Panc1 (cell line): ENCODE data around the gene MACF1. TPM values are rescaled to one million over a fixed set of nuclear protein-coding genes. Genes with fewer than 3 reads are reported as not detected.

Experiments used
- ATAC-seq: fragments of 200-7000 bp; cut with Tn5 transposase; 2 replicates; pipeline ENCODE4 v1.9.1; 2020; ENCODE audit warnings: mild to moderate bottlenecking, moderate library complexity
- BruUV-seq: library from RNA; stranded (reverse); fragments of 400-500 nt; replicated peaks from 2 replicates; lab custom pipeline; 2021; lab: Mats Ljungman, UMichigan
- CTCF ChIA-PET: fragments of 300-600 bp; sonication (Branson Sonifier 250); formaldehyde crosslinking; loops from one replicate; lab custom pipeline; 2022; ENCODE audit warnings: antibody characterized with exemption; lab: Charles Lee
- POLR2A ChIA-PET: fragments of 300-600 bp; sonication (Branson Sonifier 250); formaldehyde crosslinking; loops from one replicate; lab custom pipeline; 2022; ENCODE audit warnings: antibody characterized with exemption; lab: Charles Lee
- DNase-seq: peaks from one replicate; pipeline ENCODE4 v3.0.0-alpha.2; 2010; ENCODE audit warnings: low read depth, low spot score
- H3K27ac ChIP-seq: 2 replicates; pipeline ENCODE4 v1.5.1; 2011; ENCODE audit warnings: mild to moderate bottlenecking, low read length, inconsistent platforms
- H3K27me3 ChIP-seq: fragments of 200-500 bp; sonication (Bioruptor generic); 2 replicates; pipeline ENCODE4 v1.6.0; 2014; ENCODE audit warnings: low read length, inconsistent platforms; ENCODE audit not compliant: control insufficient read depth, insufficient read depth
- H3K36me3 ChIP-seq: fragments of 200-500 bp; sonication (Bioruptor generic); 2 replicates; pipeline ENCODE4 v1.5.1; 2014; ENCODE audit warnings: inconsistent platforms, mild to moderate bottlenecking, low read length, moderate library complexity; ENCODE audit not compliant: control insufficient read depth, insufficient read depth
- H3K4me1 ChIP-seq: 2 replicates; pipeline ENCODE4 v1.5.1; 2011; ENCODE audit warnings: inconsistent platforms, mild to moderate bottlenecking, low read length, moderate library complexity; ENCODE audit not compliant: control insufficient read depth, insufficient read depth
- H3K4me3 ChIP-seq, 2 experiments: 2 replicates each; pipeline ENCODE4 v1.5.1; 2011 to 2012; ENCODE audit warnings: low read depth in 2 of 2, low read length in 2 of 2, mild to moderate bottlenecking in 2 of 2, inconsistent platforms in 1 of 2, moderate library complexity in 1 of 2
- H3K9me3 ChIP-seq: fragments of 200-500 bp; sonication (Bioruptor generic); 2 replicates; pipeline ENCODE4 v1.5.1; 2014; ENCODE audit warnings: low read depth, mild to moderate bottlenecking, inconsistent platforms, low read length, moderate library complexity; ENCODE audit not compliant: control insufficient read depth, insufficient read depth
- CTCF ChIP-seq: fragments of 450-650 bp; IDR thresholded peaks from 2 replicates; pipeline ENCODE4 v1.5.1; 2017; ENCODE audit warnings: mild to moderate bottlenecking
- POLR2AphosphoS5 ChIP-seq: IDR thresholded peaks from 2 replicates; pipeline ENCODE4 v1.6.1; 2012; ENCODE audit warnings: mild to moderate bottlenecking, low read depth, low read length, moderate library complexity
- REST ChIP-seq, 2 experiments: IDR thresholded peaks; 2 replicates each; pipeline ENCODE4 v1.6.1; 2011 to 2012; ENCODE audit warnings: low read depth in 2 of 2, control low read depth in 1 of 2, low read length in 1 of 2, mild to moderate bottlenecking in 1 of 2, moderate library complexity in 1 of 2; ENCODE audit not compliant: insufficient read depth in 1 of 2
- SIN3A ChIP-seq: IDR thresholded peaks from 2 replicates; pipeline ENCODE4 v1.6.1; 2012; ENCODE audit warnings: low read depth, mild to moderate bottlenecking, low read length, moderate library complexity, borderline replicate concordance; ENCODE audit not compliant: insufficient read depth
- TCF7L2 ChIP-seq: IDR thresholded peaks from 2 replicates; pipeline ENCODE4 v1.6.1; 2011; ENCODE audit warnings: mild to moderate bottlenecking, low read depth, low read length, inconsistent platforms
- in situ Hi-C: cut with HindIII; loops from 2 replicates; pipeline ENCODE4 v1.10.0; 2016; ENCODE audit warnings: low sequenced_read_pairs, low pct_unique_long_range_greater_than_20kb
- intact Hi-C: fragments of 100-400 bp; cut with micrococcal nuclease; formaldehyde crosslinking; loops from one replicate; pipeline ENCODE4 v1.10.0; 2022; ENCODE audit not compliant: unreplicated experiment
- total RNA-seq: library from RNA; stranded (reverse); gene quantifications from one replicate; pipeline ENCODE4 v1.2.1, GENCODE V29; 2021; ENCODE audit not compliant: unreplicated experiment

The MACF1 gene
- total RNA-seq, 1 experiment from 2014 or later: 413 TPM

GRCh38 chr1:39394598-39394997, 190.1 kb downstream of the MACF1 start:
- Histone ChIP-seq H3K9me3 (no peaks in the 10 kb centered on the region), H3K27ac (peak overlapping the region; percentile 94), H3K36me3 (peaks cover 2% of the 10 kb centered on the region; the same call in 1 of the 2 replicates), H3K4me3 (no peak overlapping the region), H3K27me3 (no peaks in the 10 kb centered on the region), H3K4me1 (peaks cover 84% of the 10 kb centered on the region)
- in situ Hi-C loops (no loop called here), intact Hi-C loops (no loop called here)
- ATAC-seq: peak; percentile 9; the same call in 1 of the 2 replicates
- ChIA-PET CTCF (no interaction called here), POLR2A (interaction anchor here (0.7 kb wide), 1 partner anchor 289 kb away, joined by 3 read pairs; no protein-coding TSS in a partner anchor)
- no peak for DNase-seq
- TF ChIP-seq TCF7L2: no peak
- TF ChIP-seq SIN3A: no peak
- no peak for TF ChIP-seq POLR2AphosphoS5
- no peak for TF ChIP-seq CTCF
- no peak for TF ChIP-seq REST (IDR thresholded peaks at IDR 0.05; ENCODE audit: insufficient read depth in 1 of 2, low read depth in 2 of 2, low read length in 1 of 2)
- no TSS peak for BruUV-seq

GRCh38 chr1:39395357-39395831, 190.9 kb downstream of the MACF1 start:
- DNase-seq (no peak), ATAC-seq (peak; percentile 45)
- TF ChIP-seq REST (IDR thresholded peaks at IDR 0.05; ENCODE audit: insufficient read depth in 1 of 2, low read depth in 2 of 2, low read length in 1 of 2) (no peak), POLR2AphosphoS5 (no peak), TCF7L2 (no peak), SIN3A (no peak), CTCF (no peak)
- no TSS peak for BruUV-seq
- H3K36me3 ChIP-seq: no peaks in the 10 kb centered on the region
- intact Hi-C loops: no loop called here
- ChIA-PET CTCF (no interaction called here), POLR2A (interaction anchor here (0.6 kb wide), 1 partner anchor 24 kb away, joined by 3 read pairs; no protein-coding TSS in a partner anchor)
- no peaks in the 10 kb centered on the region for H3K9me3 ChIP-seq
- H3K27ac ChIP-seq: peak overlapping the region; percentile 94
- no peaks in the 10 kb centered on the region for H3K27me3 ChIP-seq
- in situ Hi-C loops: no loop called here
- no peak overlapping the region for H3K4me3 ChIP-seq
- H3K4me1 ChIP-seq: peaks cover 89% of the 10 kb centered on the region
